HFFc6 (cell line): Measurements from ENCODE around the gene MYO18A. TPM values are rescaled to one million over a fixed set of nuclear protein-coding genes. Genes with fewer than 3 reads are reported as not detected.

Experiments used
- DNase-seq: peaks from one replicate; pipeline ENCODE4 v3.0.0-alpha.2; 2018
- H3K27ac Mint-ChIP-seq: 2 replicates; pipeline ENCODE4 v1.8.0; 2020; ENCODE audit warnings: mild to moderate bottlenecking, mixed read lengths
- H3K27me3 Mint-ChIP-seq: 2 replicates; pipeline ENCODE4 v1.8.0; 2021; ENCODE audit warnings: mild to moderate bottlenecking, moderate library complexity, mixed read lengths; ENCODE audit not compliant: insufficient read depth
- H3K36me3 Mint-ChIP-seq: 2 replicates; pipeline ENCODE4 v1.8.0; 2021; ENCODE audit warnings: low read depth, mixed read lengths
- H3K4me1 Mint-ChIP-seq: 2 replicates; pipeline ENCODE4 v1.8.0; 2020; ENCODE audit warnings: low read depth, mixed read lengths
- H3K4me3 Mint-ChIP-seq: 2 replicates; pipeline ENCODE4 v1.8.0; 2020; ENCODE audit warnings: mild to moderate bottlenecking, moderate library complexity, mixed read lengths
- H3K9me3 Mint-ChIP-seq: 2 replicates; pipeline ENCODE4 v1.8.0; 2020; ENCODE audit warnings: mild to moderate bottlenecking, mixed read lengths
- total RNA-seq, 6 experiments: library from RNA; stranded (reverse); fragmentation: NEBNext Ultra II Directional; extraction: Animal tissue kit (Norgen Biotek cat#: 25700); gene quantifications; 2 replicates in 1 of 6; 3 replicates in 5 of 6; pipeline ENCODE4 v1.2.3, GENCODE V29; 2021
- TF ChIP-seq, protein P1 (sequence below): fragments of 200-600 bp; sonication (generic); IDR thresholded peaks from 2 replicates; pipeline ENCODE4 v1.5.0; 2021; ENCODE audit warnings: antibody characterized with exemption, mild to moderate bottlenecking

The MYO18A gene
- total RNA-seq, 6 experiments from 2014 or later = 39.2 to 57.7 (median 42.9) TPM

DNA sequence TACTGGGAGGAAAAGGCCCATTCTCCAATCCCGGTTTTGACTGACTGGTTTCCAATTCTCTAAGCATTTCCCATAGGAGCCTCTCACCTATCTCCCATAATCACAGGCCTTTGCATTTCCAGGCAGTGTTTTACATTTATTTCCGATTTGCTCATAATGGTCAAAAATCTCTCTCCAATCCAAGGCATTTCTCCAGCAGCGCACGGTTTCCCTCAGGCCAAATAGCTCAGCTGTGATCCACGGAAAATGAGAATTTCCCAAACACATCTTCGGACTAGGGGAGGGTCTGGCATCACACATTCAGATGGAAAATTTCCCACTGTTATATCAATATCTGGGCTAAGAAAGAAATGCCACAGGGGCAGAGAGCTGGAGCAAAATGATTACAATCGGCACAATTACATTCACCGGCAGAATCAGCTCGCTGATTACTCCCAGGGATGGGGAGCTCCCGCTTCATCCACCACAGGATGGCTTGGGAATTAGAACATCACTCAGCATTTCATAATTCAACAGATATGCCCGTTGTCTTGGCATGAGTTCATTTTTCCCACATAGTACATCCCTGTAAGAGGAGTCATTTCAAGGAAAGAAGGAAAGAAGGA, 130.6 kb downstream of the MYO18A start:
- Mint-ChIP-seq H3K9me3 (no peaks in the 10 kb centered on the region), H3K36me3 (no peaks in the 10 kb centered on the region), H3K4me3 (no peak overlapping the region), H3K4me1 (peaks cover 18% of the 10 kb centered on the region), H3K27ac (no peak overlapping the region), H3K27me3 (peaks cover 54% of the 10 kb centered on the region)
- TF ChIP-seq, protein P1, sequence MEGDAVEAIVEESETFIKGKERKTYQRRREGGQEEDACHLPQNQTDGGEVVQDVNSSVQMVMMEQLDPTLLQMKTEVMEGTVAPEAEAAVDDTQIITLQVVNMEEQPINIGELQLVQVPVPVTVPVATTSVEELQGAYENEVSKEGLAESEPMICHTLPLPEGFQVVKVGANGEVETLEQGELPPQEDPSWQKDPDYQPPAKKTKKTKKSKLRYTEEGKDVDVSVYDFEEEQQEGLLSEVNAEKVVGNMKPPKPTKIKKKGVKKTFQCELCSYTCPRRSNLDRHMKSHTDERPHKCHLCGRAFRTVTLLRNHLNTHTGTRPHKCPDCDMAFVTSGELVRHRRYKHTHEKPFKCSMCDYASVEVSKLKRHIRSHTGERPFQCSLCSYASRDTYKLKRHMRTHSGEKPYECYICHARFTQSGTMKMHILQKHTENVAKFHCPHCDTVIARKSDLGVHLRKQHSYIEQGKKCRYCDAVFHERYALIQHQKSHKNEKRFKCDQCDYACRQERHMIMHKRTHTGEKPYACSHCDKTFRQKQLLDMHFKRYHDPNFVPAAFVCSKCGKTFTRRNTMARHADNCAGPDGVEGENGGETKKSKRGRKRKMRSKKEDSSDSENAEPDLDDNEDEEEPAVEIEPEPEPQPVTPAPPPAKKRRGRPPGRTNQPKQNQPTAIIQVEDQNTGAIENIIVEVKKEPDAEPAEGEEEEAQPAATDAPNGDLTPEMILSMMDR = no peak
- DNase-seq = no peak

DNA sequence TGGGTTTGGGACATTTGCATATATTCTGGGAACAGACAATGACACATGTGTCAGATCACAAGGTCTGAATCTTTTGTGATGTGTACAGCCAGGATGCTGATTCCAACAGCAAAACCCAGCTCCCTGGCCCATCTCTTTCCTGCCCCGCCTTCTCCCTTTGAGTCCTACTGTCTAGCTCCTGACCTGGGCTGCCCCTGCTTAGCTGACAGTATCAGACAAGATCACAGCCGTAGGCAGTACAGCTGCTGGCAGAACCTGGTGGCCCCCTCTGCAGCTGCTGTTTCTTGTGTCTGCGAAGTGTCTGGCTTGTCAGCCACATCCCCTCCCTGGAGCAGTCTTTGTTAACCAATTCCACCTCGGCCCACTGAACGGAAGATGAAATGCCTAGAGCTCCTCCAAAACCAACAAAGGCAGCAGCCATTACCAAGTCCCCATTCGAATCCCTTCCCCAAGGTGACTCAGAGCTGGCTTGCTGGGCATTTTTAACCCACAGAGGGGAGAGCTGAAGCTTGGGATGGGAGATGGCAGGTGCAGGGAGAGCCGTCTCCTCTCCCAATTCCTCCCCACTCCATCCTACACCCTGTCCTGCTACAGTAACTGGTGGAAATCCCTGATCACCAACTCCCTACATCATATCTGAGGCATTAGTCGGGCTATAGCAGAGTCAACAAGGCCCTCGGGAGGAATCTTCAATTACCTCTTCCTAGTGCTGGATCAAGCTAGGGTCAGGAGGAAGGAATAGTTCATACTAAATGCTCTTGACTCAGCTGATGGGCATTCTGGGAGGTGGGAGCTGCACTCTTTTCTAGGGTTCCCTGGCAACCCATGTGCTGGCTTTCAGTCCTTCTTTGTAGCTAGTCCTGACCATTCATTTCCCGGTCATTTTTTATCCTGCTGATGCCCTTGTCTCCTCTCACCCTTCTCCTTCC, 131.5 kb downstream of the MYO18A start:
- DNase-seq = peak; percentile 43
- H3K27ac Mint-ChIP-seq = peak overlapping the region; percentile 37; the same call in 1 of the 2 replicates
- peaks cover 54% of the 10 kb centered on the region for H3K27me3 Mint-ChIP-seq
- no peaks in the 10 kb centered on the region for H3K36me3 Mint-ChIP-seq
- no peaks in the 10 kb centered on the region for H3K9me3 Mint-ChIP-seq
- peaks cover 18% of the 10 kb centered on the region for H3K4me1 Mint-ChIP-seq
- TF ChIP-seq, protein P1 = no peak
- H3K4me3 Mint-ChIP-seq = no peak overlapping the region

DNA sequence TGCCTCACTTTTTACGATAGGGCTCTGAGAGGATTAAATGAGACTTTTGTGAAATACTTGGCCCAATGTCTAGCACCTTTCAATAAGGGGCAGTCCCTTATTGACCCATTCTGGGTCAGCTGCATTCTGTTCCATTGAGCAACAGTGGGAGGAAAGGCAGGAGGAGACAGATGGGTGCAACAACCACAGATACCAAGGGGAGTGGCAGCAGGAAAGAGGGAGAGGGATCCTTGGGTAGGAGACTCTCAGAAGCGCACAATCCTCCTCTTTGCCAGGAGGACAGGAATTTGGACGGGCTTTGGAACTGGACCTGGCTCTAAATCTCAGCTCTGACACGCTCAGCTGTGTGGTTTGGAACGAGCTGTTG, 133.7 kb downstream of the MYO18A start:
- H3K27me3 Mint-ChIP-seq = peaks cover 49% of the 10 kb centered on the region
- TF ChIP-seq, protein P1 = no peak
- H3K4me3 Mint-ChIP-seq = no peak overlapping the region

DNA sequence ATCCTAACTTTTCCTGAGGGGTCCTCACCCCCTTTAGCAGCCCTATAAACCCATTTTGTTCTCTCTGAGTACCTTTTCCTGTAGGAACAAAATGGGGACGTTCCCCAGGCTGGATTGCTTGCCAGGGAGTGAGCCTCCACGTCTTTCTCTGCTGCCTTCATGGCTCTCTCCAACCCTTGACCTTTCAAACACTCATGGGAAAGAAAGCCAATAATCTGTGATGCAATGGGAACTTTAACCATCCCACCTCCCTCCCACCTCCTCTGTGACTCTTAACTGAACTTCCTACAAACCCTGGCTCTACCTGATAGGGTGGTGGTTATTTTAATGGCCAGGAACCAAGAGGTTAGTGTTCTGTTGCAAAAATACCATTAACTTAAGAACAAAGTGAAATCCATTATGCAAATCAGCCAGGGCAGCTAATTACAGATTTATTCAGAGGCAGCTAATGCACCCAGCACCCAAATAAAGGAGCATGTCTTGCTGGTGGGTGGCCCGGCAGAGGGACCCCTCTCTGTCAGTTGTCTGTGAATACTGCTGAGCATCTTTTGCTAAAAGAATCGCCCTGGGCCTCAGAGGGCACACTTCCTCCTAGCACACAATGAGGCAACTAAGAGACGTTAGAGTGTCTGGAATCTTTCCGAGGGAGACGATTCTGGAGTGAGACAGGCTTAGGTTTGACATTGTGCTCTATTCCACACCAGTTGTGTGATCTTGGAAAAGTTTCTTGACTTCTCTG, 134.3 kb downstream of the MYO18A start:
- H3K4me1 Mint-ChIP-seq = peaks cover 23% of the 10 kb centered on the region
- H3K9me3 Mint-ChIP-seq = no peaks in the 10 kb centered on the region
- no peaks in the 10 kb centered on the region for H3K36me3 Mint-ChIP-seq
- H3K4me3 Mint-ChIP-seq = no peak overlapping the region
- no peak overlapping the region for H3K27ac Mint-ChIP-seq
- DNase-seq = no peak
- TF ChIP-seq, protein P1 = no peak
- H3K27me3 Mint-ChIP-seq = peaks cover 44% of the 10 kb centered on the region

More for the DNA sequence above, 133.7 kb downstream of the MYO18A start:
- Mint-ChIP-seq H3K9me3 (no peaks in the 10 kb centered on the region), H3K4me1 (peaks cover 23% of the 10 kb centered on the region), H3K36me3 (no peaks in the 10 kb centered on the region), H3K27ac (no peak overlapping the region)
- no peak for DNase-seq

DNA sequence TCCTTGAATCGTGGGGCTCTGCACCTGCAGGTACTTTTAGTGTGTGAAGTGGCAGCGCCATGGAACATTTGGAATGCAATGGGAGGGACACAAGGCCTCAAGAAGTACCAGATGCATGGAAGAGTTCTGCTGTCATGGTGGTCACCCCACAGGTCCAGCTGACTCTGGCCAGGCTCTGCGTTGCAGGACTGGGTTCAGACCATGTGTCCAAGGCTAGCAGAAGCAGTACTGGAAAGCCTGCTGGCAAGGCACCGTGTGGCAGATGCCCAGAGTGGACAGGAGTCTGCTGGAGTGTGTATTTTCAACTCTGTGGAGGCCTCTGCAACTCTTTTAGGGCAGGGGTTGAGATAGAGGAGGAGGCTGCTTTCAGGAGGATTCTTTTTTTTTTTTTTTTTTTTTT, 135.2 kb downstream of the MYO18A start:
- peaks cover 31% of the 10 kb centered on the region for H3K4me1 Mint-ChIP-seq
- no peaks in the 10 kb centered on the region for H3K36me3 Mint-ChIP-seq
- H3K27me3 Mint-ChIP-seq = peaks cover 42% of the 10 kb centered on the region
- no peaks in the 10 kb centered on the region for H3K9me3 Mint-ChIP-seq
- TF ChIP-seq, protein P1 = no peak
- DNase-seq = no peak
- no peak overlapping the region for H3K27ac Mint-ChIP-seq
- no peak overlapping the region for H3K4me3 Mint-ChIP-seq
